Ovary (tissue), 9 donors: Measurements from ENCODE around the gene GRAMD1B. TPM values are rescaled to one million over a fixed set of nuclear protein-coding genes. Genes with fewer than 3 reads are reported as not detected.

ENCODE experiments used
- DNase-seq, 5 donors: peaks; one replicate each; pipeline ENCODE4 v3.0.0-alpha.2; 2019 to 2020
- H3K27ac ChIP-seq, 2 donors: fragments of 200-600 bp; one replicate each; pipeline versions ENCODE4 v1.5.1 to v1.8.0; 2019 to 2022
- H3K27me3 ChIP-seq: fragments of 200-600 bp; one replicate; pipeline ENCODE4 v1.8.0; 2022
- H3K36me3 ChIP-seq: fragments of 200-600 bp; sonication (generic); one replicate; pipeline ENCODE4 v1.5.1; 2019
- H3K4me1 ChIP-seq: one replicate; pipeline ENCODE4 v1.8.1; 2013; ENCODE audit warnings: mild to moderate bottlenecking, moderate library complexity; ENCODE audit not compliant: insufficient read depth
- H3K4me3 ChIP-seq: fragments of 200-600 bp; sonication (generic); one replicate; pipeline ENCODE4 v1.5.1; 2017
- H3K9me3 ChIP-seq, 2 donors: fragments of 200-600 bp in 1 of 2; sonication (generic) in 1 of 2; one replicate each; pipeline versions ENCODE4 v1.5.1 to v1.8.1; 2013 to 2019; ENCODE audit warnings: mild to moderate bottlenecking in 1 of 2, moderate library complexity in 1 of 2
- EP300 ChIP-seq: sonication (generic); formaldehyde crosslinking; IDR thresholded peaks from one replicate; pipeline ENCODE4 v1.6.1; 2017; ENCODE audit warnings: antibody characterized with exemption
- POLR2A ChIP-seq: fragments of 450-650 bp; IDR thresholded peaks from one replicate; pipeline ENCODE4 v1.6.1; 2017; ENCODE audit warnings: antibody characterized with exemption, mild to moderate bottlenecking, moderate library complexity
- WGBS, 3 donors: extraction: QIAGEN DNeasy Blood & Tissue Kit in 1 of 3; methylation state at CpG; one replicate each; pipeline versions ENCODE4 v1.1.5 to v1.1.7; 2013 to 2017; 5-methylcytosine and 5-hydroxymethylcytosine counted together
- intact Hi-C, 4 donors: fragments of 100-400 bp; cut with DNase I; formaldehyde crosslinking; loops; one replicate each; pipeline versions ENCODE4 v1.11.0 to v1.15.1; 2022 to 2023
- polyA plus RNA-seq, 2 donors: library from polyadenylated mRNA; stranded (reverse); fragments of 200-250 nt in 1 of 2; fragments of 350-450 nt in 1 of 2; fragmentation: Illumina TruSeq in 1 of 2; extraction: RNeasy Lipid Tissue Mini Kit (QIAGEN cat#74804) in 1 of 2; gene quantifications; one replicate each; pipeline ENCODE4 v1.2.3, GENCODE V29; 2013 to 2014
- total RNA-seq, 7 donors: library from RNA; depleted of rRNA in 2 of 7; stranded (reverse); fragments of >200 nt in 2 of 7; fragmentation: NEBNext Ultra II Directional in 3 of 7; extraction: Animal tissue kit (Norgen Biotek cat#: 25700) in 3 of 7; gene quantifications; one replicate each; pipeline versions ENCODE4 v1.1.0 to v1.2.4, GENCODE V29; 2016 to 2023
- TF ChIP-seq, protein P1 (sequence below), 3 donors: fragments of 450-650 bp in 2 of 3; fragments of 200-600 bp in 1 of 3; IDR thresholded peaks; one replicate each; pipeline versions ENCODE4 v1.5.1 to v1.8.0; 2016 to 2022; ENCODE audit warnings: antibody characterized with exemption in 3 of 3, mild to moderate bottlenecking in 1 of 3
- donor health status: DM: no; HTN: no; CAD: no; lungs with moderate emphysema.
- donor health status: DM: no; HTN: no; CAD: no.
- donor health status: Bipolar disorder and iron deficiency.
- donor health status: DM: yes; HTN: yes; CAD: no.
- donor health status: DM: no; HTN: no; CAD: no.
- donor health status: DM: yes; HTN: yes; CAD: no.

Gene GRAMD1B
- total and polyA plus RNA-seq, 9 donors, result 10.8 to 185 (median 25.4) TPM

- no peak for DNase-seq
- intact Hi-C loops, result no loop called here
- Histone ChIP-seq H3K4me1 (peaks cover 5% of the 10 kb centered on the region), H3K27ac (no peak overlapping the region), H3K36me3 (no peaks in the 10 kb centered on the region), H3K27me3 (no peaks in the 10 kb centered on the region), H3K9me3 (no peaks in the 10 kb centered on the region), H3K4me3 (no peak overlapping the region)
- WGBS, 3 donors, result 78 to 88% (median 88%) methylated on average over 4 of the region's 4 CpGs
- TF ChIP-seq POLR2A (no peak), EP300 (no peak)
- TF ChIP-seq, protein P1, sequence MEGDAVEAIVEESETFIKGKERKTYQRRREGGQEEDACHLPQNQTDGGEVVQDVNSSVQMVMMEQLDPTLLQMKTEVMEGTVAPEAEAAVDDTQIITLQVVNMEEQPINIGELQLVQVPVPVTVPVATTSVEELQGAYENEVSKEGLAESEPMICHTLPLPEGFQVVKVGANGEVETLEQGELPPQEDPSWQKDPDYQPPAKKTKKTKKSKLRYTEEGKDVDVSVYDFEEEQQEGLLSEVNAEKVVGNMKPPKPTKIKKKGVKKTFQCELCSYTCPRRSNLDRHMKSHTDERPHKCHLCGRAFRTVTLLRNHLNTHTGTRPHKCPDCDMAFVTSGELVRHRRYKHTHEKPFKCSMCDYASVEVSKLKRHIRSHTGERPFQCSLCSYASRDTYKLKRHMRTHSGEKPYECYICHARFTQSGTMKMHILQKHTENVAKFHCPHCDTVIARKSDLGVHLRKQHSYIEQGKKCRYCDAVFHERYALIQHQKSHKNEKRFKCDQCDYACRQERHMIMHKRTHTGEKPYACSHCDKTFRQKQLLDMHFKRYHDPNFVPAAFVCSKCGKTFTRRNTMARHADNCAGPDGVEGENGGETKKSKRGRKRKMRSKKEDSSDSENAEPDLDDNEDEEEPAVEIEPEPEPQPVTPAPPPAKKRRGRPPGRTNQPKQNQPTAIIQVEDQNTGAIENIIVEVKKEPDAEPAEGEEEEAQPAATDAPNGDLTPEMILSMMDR (IDR thresholded peaks at IDR 0.05), result no peak
These were observed 115.7 kb downstream of the GRAMD1B start for GRCh38 chr11:123545726-123546270.

GRCh38 chr11:123546515-123546914 lies 116.4 kb downstream of the GRAMD1B start:
- TF ChIP-seq, protein P1 (IDR thresholded peaks at IDR 0.05), result no peak
- TF ChIP-seq POLR2A, result no peak
- no peak for TF ChIP-seq EP300
- Histone ChIP-seq H3K4me1 (peaks cover 5% of the 10 kb centered on the region), H3K27me3 (no peaks in the 10 kb centered on the region), H3K36me3 (no peaks in the 10 kb centered on the region), H3K9me3 (no peaks in the 10 kb centered on the region), H3K27ac (no peak overlapping the region), H3K4me3 (no peak overlapping the region)
- DNase-seq, result no peak
- WGBS, 3 donors, result 71 to 87% (median 75%) methylated on average over 2 of the region's 2 CpGs
- intact Hi-C loops, result no loop called here

DNA sequence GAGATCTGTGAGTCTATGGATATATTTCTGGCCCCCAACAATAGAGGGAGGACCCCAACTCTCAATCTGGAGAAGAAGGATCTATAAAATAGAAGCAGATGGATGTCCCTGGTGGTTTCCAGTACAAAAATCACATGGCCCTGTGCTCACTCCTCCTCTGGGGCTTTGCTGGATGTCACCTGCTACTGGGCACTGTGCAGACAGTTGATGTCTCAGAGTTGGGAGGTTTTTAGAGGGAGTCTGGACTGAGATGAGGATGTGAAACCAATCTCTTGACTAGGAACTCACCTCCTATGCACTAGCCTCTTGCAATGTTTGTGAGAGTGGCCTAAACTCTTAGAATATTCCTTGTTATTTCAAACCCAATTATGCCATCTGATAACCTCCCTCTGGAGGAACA lies 117.1 kb downstream of the GRAMD1B start:
- H3K27ac ChIP-seq, result no peak overlapping the region
- intact Hi-C loops, result no loop called here

DNA sequence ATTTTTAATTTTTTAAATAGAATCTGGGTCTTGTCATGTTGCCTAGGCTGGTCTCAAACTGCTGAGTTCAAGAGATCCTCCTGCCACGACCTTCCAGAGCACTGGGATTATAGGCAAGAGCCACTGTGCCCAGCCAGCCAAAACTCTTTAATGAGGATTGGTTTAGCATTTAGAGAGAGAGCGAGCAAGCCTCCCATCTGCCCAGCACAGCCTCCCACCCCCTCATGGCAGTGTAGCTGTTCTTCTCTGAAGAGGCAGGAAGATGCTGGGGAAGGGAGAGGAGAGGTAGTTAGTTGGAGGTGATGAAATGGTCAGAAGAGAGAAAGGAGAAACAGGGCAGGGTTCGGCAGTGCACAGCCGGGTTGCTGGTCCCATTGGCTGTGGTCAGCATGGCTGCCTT lies 118.7 kb downstream of the GRAMD1B start:
- Histone ChIP-seq H3K4me3 (no peak overlapping the region), H3K9me3 (no peaks in the 10 kb centered on the region), H3K27ac (no peak overlapping the region), H3K27me3 (no peaks in the 10 kb centered on the region), H3K36me3 (no peaks in the 10 kb centered on the region), H3K4me1 (no peaks in the 10 kb centered on the region)
- no peak for TF ChIP-seq POLR2A
- no peak for TF ChIP-seq EP300
- TF ChIP-seq, protein P1 (IDR thresholded peaks at IDR 0.05), result no peak
- intact Hi-C loops, result no loop called here
- no peak for DNase-seq
- WGBS, 3 donors, result 90 to 95% (median 91%) methylated on average over 4 of the region's 4 CpGs

More for the DNA sequence above, 117.1 kb downstream of the GRAMD1B start:
- no peak for DNase-seq
- TF ChIP-seq EP300 (no peak), POLR2A (no peak)
- TF ChIP-seq, protein P1 (IDR thresholded peaks at IDR 0.05), result no peak
- H3K36me3 ChIP-seq, result no peaks in the 10 kb centered on the region
- no peak overlapping the region for H3K4me3 ChIP-seq
- H3K9me3 ChIP-seq, result no peaks in the 10 kb centered on the region
- no peaks in the 10 kb centered on the region for H3K27me3 ChIP-seq
- peaks cover 5% of the 10 kb centered on the region for H3K4me1 ChIP-seq
